H9 (cell line): ENCODE results near the gene LIPE. TPM values are rescaled to one million over a fixed set of nuclear protein-coding genes. Genes with fewer than 3 reads are reported as not detected.

Source experiments
- DNase-seq: peaks from one replicate; pipeline ENCODE4 v3.0.0-alpha.2; 2017
- H2AFZ ChIP-seq: one replicate; pipeline ENCODE4 v1.6.1; 2013; ENCODE audit warnings: mild to moderate bottlenecking, low read length, control low read depth, moderate library complexity
- H2AK5ac ChIP-seq: 2 replicates; pipeline ENCODE4 v1.6.1; 2013; ENCODE audit warnings: low read length, control low read depth, mixed read lengths; ENCODE audit not compliant: insufficient read length
- H2BK120ac ChIP-seq: one replicate; pipeline ENCODE4 v1.6.1; 2013; ENCODE audit warnings: low read depth, mild to moderate bottlenecking, low read length, control low read depth, inconsistent platforms; ENCODE audit not compliant: poor library complexity, severe bottlenecking
- H2BK12ac ChIP-seq: 2 replicates; pipeline ENCODE4 v1.6.1; 2013; ENCODE audit warnings: low read length, control low read depth, mixed read lengths, low read depth; ENCODE audit not compliant: insufficient read length
- H2BK15ac ChIP-seq: 2 replicates; pipeline ENCODE4 v1.6.1; 2013; ENCODE audit warnings: low read depth, low read length, control low read depth
- H2BK20ac ChIP-seq: one replicate; pipeline ENCODE4 v1.6.1; 2013; ENCODE audit warnings: low read depth, mild to moderate bottlenecking, low read length, control low read depth, inconsistent platforms; ENCODE audit not compliant: poor library complexity, severe bottlenecking
- H2BK5ac ChIP-seq: 2 replicates; pipeline ENCODE4 v1.6.1; 2013; ENCODE audit warnings: low read length, control low read depth, mixed read lengths; ENCODE audit not compliant: insufficient read length
- H3K14ac ChIP-seq: 2 replicates; pipeline ENCODE4 v1.6.1; 2013; ENCODE audit warnings: low read length, control low read depth; ENCODE audit not compliant: insufficient read depth
- H3K18ac ChIP-seq: 2 replicates; pipeline ENCODE4 v1.6.1; 2013; ENCODE audit warnings: low read depth, mild to moderate bottlenecking, mixed read lengths, low read length, control low read depth; ENCODE audit not compliant: insufficient read length
- H3K23ac ChIP-seq: 2 replicates; pipeline ENCODE4 v1.6.1; 2013; ENCODE audit warnings: low read length, control low read depth, mixed read lengths, low read depth; ENCODE audit not compliant: insufficient read length
- H3K23me2 ChIP-seq: 2 replicates; pipeline ENCODE4 v1.6.1; 2013; ENCODE audit warnings: low read depth, mild to moderate bottlenecking, mixed read lengths, low read length, control low read depth; ENCODE audit not compliant: insufficient read length, poor library complexity, severe bottlenecking
- H3K27ac ChIP-seq: 2 replicates; pipeline ENCODE4 v1.5.1; 2013; ENCODE audit warnings: low read length, control low read depth, mixed read lengths, low read depth; ENCODE audit not compliant: insufficient read length
- H3K27me3 ChIP-seq: 2 replicates; pipeline ENCODE4 v1.6.1; 2013; ENCODE audit warnings: low read length, control low read depth, inconsistent platforms; ENCODE audit not compliant: insufficient read depth
- H3K4ac ChIP-seq: 2 replicates; pipeline ENCODE4 v1.6.1; 2013; ENCODE audit warnings: low read depth, mild to moderate bottlenecking, control low read depth, inconsistent platforms, low read length, moderate library complexity
- H3K4me1 ChIP-seq: 2 replicates; pipeline ENCODE4 v1.6.1; 2013; ENCODE audit warnings: low read length, control low read depth, inconsistent platforms; ENCODE audit not compliant: insufficient read depth
- H3K4me2 ChIP-seq: 2 replicates; pipeline ENCODE4 v1.6.1; 2013; ENCODE audit warnings: low read length, control low read depth, mixed read lengths; ENCODE audit not compliant: insufficient read length, insufficient read depth
- H3K56ac ChIP-seq: 2 replicates; pipeline ENCODE4 v1.6.1; 2013; ENCODE audit warnings: low read depth, mild to moderate bottlenecking, mixed read lengths, low read length, control low read depth; ENCODE audit not compliant: insufficient read length
- H3K79me1 ChIP-seq: 2 replicates; pipeline ENCODE4 v1.6.1; 2013; ENCODE audit warnings: low read depth, mild to moderate bottlenecking, moderate library complexity, low read length, control low read depth, inconsistent platforms; ENCODE audit not compliant: insufficient read depth, poor library complexity, severe bottlenecking
- H3K79me2 ChIP-seq: 2 replicates; pipeline ENCODE4 v1.6.1; 2013; ENCODE audit warnings: low read length, control low read depth, inconsistent platforms; ENCODE audit not compliant: insufficient read depth
- H3K9ac ChIP-seq: 2 replicates; pipeline ENCODE4 v1.6.1; 2013; ENCODE audit warnings: low read length, control low read depth, mixed read lengths; ENCODE audit not compliant: insufficient read length; ENCODE audit errors: extremely low read depth
- H3K9me3 ChIP-seq: one replicate; pipeline ENCODE4 v1.6.1; 2013; ENCODE audit warnings: low read depth, low read length, inconsistent platforms; ENCODE audit not compliant: control insufficient read depth
- H3T11ph ChIP-seq: one replicate; pipeline ENCODE4 v1.6.1; 2013; ENCODE audit warnings: mild to moderate bottlenecking, low read length, control low read depth, inconsistent platforms
- H4K20me1 ChIP-seq: one replicate; pipeline ENCODE4 v1.6.1; 2013; ENCODE audit not compliant: control insufficient read depth, insufficient read length, insufficient read depth
- H4K5ac ChIP-seq: 2 replicates; pipeline ENCODE4 v1.6.1; 2013; ENCODE audit warnings: low read depth, mild to moderate bottlenecking, mixed read lengths, low read length, control low read depth; ENCODE audit not compliant: insufficient read length
- H4K8ac ChIP-seq: replicated peaks from 2 replicates; pipeline ENCODE4 v1.6.1; 2013; ENCODE audit warnings: low read length, control low read depth, mixed read lengths, low read depth; ENCODE audit not compliant: insufficient read length
- H4K91ac ChIP-seq: 2 replicates; pipeline ENCODE4 v1.6.1; 2013; ENCODE audit warnings: low read depth, mild to moderate bottlenecking, moderate library complexity, mixed read lengths, low read length, control low read depth; ENCODE audit not compliant: insufficient read length
- H3K27ac Mint-ChIP-seq, 3 experiments: 2 replicates in 2 of 3; 3 replicates in 1 of 3; pipeline ENCODE4 v1.8.0; 2020 to 2021; ENCODE audit warnings: mixed read lengths in 3 of 3, mild to moderate bottlenecking in 1 of 3, moderate library complexity in 1 of 3
- H3K27me3 Mint-ChIP-seq: 2 replicates; pipeline ENCODE4 v1.8.0; 2021; ENCODE audit warnings: low read depth, mild to moderate bottlenecking, moderate library complexity, mixed read lengths
- H3K36me3 Mint-ChIP-seq, 3 experiments: 2 replicates in 2 of 3; 3 replicates in 1 of 3; pipeline ENCODE4 v1.8.0; 2020 to 2021; ENCODE audit warnings: low read depth in 3 of 3, mixed read lengths in 3 of 3; ENCODE audit not compliant: insufficient read depth in 1 of 3
- H3K4me1 Mint-ChIP-seq, 2 experiments: 2 replicates each; pipeline ENCODE4 v1.8.0; 2020; ENCODE audit warnings: mixed read lengths in 2 of 2
- H3K4me3 Mint-ChIP-seq, 2 experiments: 2 replicates in 1 of 2; 3 replicates in 1 of 2; pipeline ENCODE4 v1.8.0; 2020 to 2021; ENCODE audit warnings: mild to moderate bottlenecking in 2 of 2, mixed read lengths in 2 of 2, moderate library complexity in 1 of 2
- H3K9me3 Mint-ChIP-seq, 2 experiments: 2 replicates in 1 of 2; 3 replicates in 1 of 2; pipeline ENCODE4 v1.8.0; 2020; ENCODE audit warnings: mild to moderate bottlenecking in 2 of 2, mixed read lengths in 2 of 2, moderate library complexity in 1 of 2
- WGBS: extraction: QIAGEN DNeasy Blood & Tissue Kit; methylation state at CpG from one replicate; pipeline ENCODE4 v1.1.7; 2013; ENCODE audit warnings: missing lambda C conversion rate, low lambda C conversion rate, mixed read lengths; ENCODE audit not compliant: insufficient read length; ENCODE audit errors: extremely low coverage; 5-methylcytosine and 5-hydroxymethylcytosine counted together
- total RNA-seq: library from RNA; stranded (reverse); gene quantifications from 2 replicates; pipeline ENCODE4 v1.2.1, GENCODE V29; 2021
- TF ChIP-seq, protein P1 (sequence below): fragments of 200-600 bp; sonication (generic); conservative IDR thresholded peaks from 3 replicates; pipeline ENCODE4 v1.8.0; 2021; ENCODE audit warnings: antibody characterized with exemption, mild to moderate bottlenecking

The LIPE gene
- total RNA-seq, 1 experiment from 2014 or later, result 6.3 TPM

DNA sequence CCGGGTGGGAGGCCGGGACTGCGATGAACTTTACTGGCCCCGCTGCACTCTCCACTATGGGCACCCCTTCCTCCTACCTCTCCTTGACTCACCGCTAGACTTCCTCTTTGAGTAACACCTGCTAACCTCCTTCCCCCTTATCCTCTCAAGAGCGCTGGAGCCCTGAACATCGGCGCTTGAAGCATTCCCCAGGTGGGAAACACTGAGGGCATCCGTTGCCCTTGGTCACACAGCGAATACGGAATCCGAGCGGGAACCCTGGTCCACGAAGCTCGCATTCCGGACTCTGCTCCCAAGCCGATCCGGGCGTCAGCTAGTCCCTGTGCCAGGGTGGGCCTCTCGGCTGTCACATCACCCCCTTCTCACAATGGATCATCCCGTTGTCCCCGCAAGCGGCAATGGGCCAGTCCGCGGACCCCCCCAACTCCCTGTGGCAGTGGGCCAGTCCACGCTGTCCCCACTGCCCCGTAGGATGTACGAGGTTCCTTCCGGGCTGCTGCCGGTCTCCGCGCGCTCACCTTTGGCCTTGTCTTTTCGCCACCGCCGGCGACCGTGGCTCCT lies 4.2 kb downstream of the LIPE start:
- no peak overlapping the region for H3K23ac ChIP-seq
- H4K20me1 ChIP-seq, result no peaks in the 10 kb centered on the region
- H3K4me2 ChIP-seq, result peak overlapping the region; percentile 70
- no peak overlapping the region for H2BK15ac ChIP-seq
- no peak overlapping the region for H4K8ac ChIP-seq
- H3K4me3 Mint-ChIP-seq, result peak overlapping the region; percentile 80 to 90
- no peak overlapping the region for H2BK5ac ChIP-seq
- peaks cover 94% of the 10 kb centered on the region for H3K27me3 Mint-ChIP-seq
- H3K79me2 ChIP-seq, result no peaks in the 10 kb centered on the region
- no peaks in the 10 kb centered on the region for H3K9me3 ChIP-seq
- no peaks in the 10 kb centered on the region for H3K4me1 ChIP-seq
- no peak overlapping the region for H3K27ac ChIP-seq
- TF ChIP-seq, protein P1, sequence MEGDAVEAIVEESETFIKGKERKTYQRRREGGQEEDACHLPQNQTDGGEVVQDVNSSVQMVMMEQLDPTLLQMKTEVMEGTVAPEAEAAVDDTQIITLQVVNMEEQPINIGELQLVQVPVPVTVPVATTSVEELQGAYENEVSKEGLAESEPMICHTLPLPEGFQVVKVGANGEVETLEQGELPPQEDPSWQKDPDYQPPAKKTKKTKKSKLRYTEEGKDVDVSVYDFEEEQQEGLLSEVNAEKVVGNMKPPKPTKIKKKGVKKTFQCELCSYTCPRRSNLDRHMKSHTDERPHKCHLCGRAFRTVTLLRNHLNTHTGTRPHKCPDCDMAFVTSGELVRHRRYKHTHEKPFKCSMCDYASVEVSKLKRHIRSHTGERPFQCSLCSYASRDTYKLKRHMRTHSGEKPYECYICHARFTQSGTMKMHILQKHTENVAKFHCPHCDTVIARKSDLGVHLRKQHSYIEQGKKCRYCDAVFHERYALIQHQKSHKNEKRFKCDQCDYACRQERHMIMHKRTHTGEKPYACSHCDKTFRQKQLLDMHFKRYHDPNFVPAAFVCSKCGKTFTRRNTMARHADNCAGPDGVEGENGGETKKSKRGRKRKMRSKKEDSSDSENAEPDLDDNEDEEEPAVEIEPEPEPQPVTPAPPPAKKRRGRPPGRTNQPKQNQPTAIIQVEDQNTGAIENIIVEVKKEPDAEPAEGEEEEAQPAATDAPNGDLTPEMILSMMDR, result no peak
- H4K91ac ChIP-seq, result no peak overlapping the region
- H3K4ac ChIP-seq, result no peak overlapping the region
- no CpG with 5 or more reads among the region's 38 CpGs for WGBS
- no peaks in the 10 kb centered on the region for H3K79me1 ChIP-seq
- no peak overlapping the region for H3K27ac Mint-ChIP-seq
- no peak overlapping the region for H2BK12ac ChIP-seq
- H2AFZ ChIP-seq, result no peak overlapping the region
- no peak overlapping the region for H3T11ph ChIP-seq
- no peak overlapping the region for H3K56ac ChIP-seq
- no peak overlapping the region for H2AK5ac ChIP-seq
- H3K18ac ChIP-seq, result peak overlapping the region; percentile 63
- 0 out of 2 replicates have a peak overlapping the region, but pooled peaks have one; percentile 54 for H3K14ac ChIP-seq
- peaks cover 7% of the 10 kb centered on the region for H3K23me2 ChIP-seq
- H2BK20ac ChIP-seq, result no peak overlapping the region
- H4K5ac ChIP-seq, result no peak overlapping the region
- DNase-seq, result peak; percentile 45
- H3K9ac ChIP-seq, result peak overlapping the region; percentile 3
- peaks cover 0 to 3% of the 10 kb centered on the region in 2 experiments; a peak in 3 of 5 replicates for H3K9me3 Mint-ChIP-seq
- peaks cover 0 to 13% (median 3%) of the 10 kb centered on the region in 3 experiments; a peak in 5 of 7 replicates for H3K36me3 Mint-ChIP-seq
- peaks cover 24 to 42% of the 10 kb centered on the region in 2 experiments for H3K4me1 Mint-ChIP-seq
- no peak overlapping the region for H2BK120ac ChIP-seq
- H3K27me3 ChIP-seq, result peaks cover 17% of the 10 kb centered on the region; the same call in 1 of the 2 replicates
